ENCODE measurements around the gene FOXD1. TPM values are rescaled to one million over a fixed set of nuclear protein-coding genes. Genes with fewer than 3 reads are reported as not detected.
A peak's percentile ranks its signal among the peaks of the same experiment; 100 is the strongest.

The FOXD1 gene
- total and polyA plus RNA-seq, 9 of the 15 experiments (the other 6 are each of a cell fraction or from before 2014, with no cell fraction given): 0.03 to 0.40 (median 0.10) TPM; not detected in 4

GRCh38 chr5:73496984-73497457 is 48.4 kb upstream of the FOXD1 start (continued):
- TF ChIP-seq ZNF407 (IDR thresholded peaks at IDR 0.05; ENCODE audit: low read depth) (no peak), SMARCE1 (IDR thresholded peaks at IDR 0.05) (no peak), MTF1 (CRISPR knock-in tag; IDR thresholded peaks at IDR 0.05; ENCODE audit: borderline replicate concordance) (no peak), CAMTA2 (CRISPR knock-in tag; conservative IDR thresholded peaks at IDR 0.05) (no peak), ZNF23 (CRISPR knock-in tag; IDR thresholded peaks at IDR 0.05) (no peak), ZNF740 (CRISPR knock-in tag; IDR thresholded peaks at IDR 0.05) (no peak), ZNF740 (tag; IDR thresholded peaks at IDR 0.05) (no peak), ZNF239 (CRISPR knock-in tag; IDR thresholded peaks at IDR 0.05) (0 out of 2 replicates have a peak, but pooled peaks have one; percentile 7), HNRNPK (IDR thresholded peaks at IDR 0.05; ENCODE audit: low read depth, low read length, poor library complexity, severe bottlenecking) (no peak), HOMEZ (CRISPR knock-in tag; IDR thresholded peaks at IDR 0.05) (no peak), E2F6 (IDR thresholded peaks at IDR 0.05; ENCODE audit: borderline replicate concordance in 1 of 2, extremely low read depth in 1 of 2, insufficient read depth in 1 of 2, insufficient read length in 1 of 2, low read depth in 1 of 2, low read length in 1 of 2, poor library complexity in 1 of 2, severe bottlenecking in 1 of 2) (no peak)

All from K562 (cell line).